ENCODE results near the gene C4BPB. TPM values are rescaled to one million over a fixed set of nuclear protein-coding genes. Genes with fewer than 3 reads are reported as not detected.

The C4BPB gene
- total and polyA plus RNA-seq, 2 of the 4 experiments (the other 2 are of a cell fraction), result not detected

GRCh38 chr1:207039380-207040180 is 49.1 kb upstream of the C4BPB start:
- in situ Hi-C loops (cut with MboI; ENCODE audit: low sequenced_read_pairs), result no loop called here

More at GRCh38 chr1:207039380-207040180, 49.1 kb upstream of the C4BPB start:
- no peaks in the 10 kb centered on the region for H3K79me1 ChIP-seq (ENCODE audit: low read depth in 1 of 2, low read length in 2 of 2)
- DNase-seq (no peak), ATAC-seq (ENCODE audit: low read depth) (peak; percentile 24)
- no peak overlapping the region for H2BK15ac ChIP-seq (ENCODE audit: low read depth, low read length)
- ChIA-PET POLR2A (ENCODE audit: unreplicated experiment) (interaction anchor here (0.7 kb wide), 1 partner anchor 13 kb away, joined by 3 read pairs; the partner anchor contains the start of gene PFKFB2), CTCF (no interaction called here)
- no peak overlapping the region for H3K27ac ChIP-seq (ENCODE audit: insufficient read depth, low read length)
- H3K4me2 ChIP-seq (ENCODE audit: low read depth, low read length), result no peak overlapping the region
- no peak overlapping the region for H3K14ac ChIP-seq (replicated peaks; ENCODE audit: low read depth, low read length)
- no peak overlapping the region for H4K91ac ChIP-seq (ENCODE audit: insufficient read depth, low read depth, low read length)
- no peak overlapping the region for H3K56ac ChIP-seq (ENCODE audit: extremely low read depth, insufficient read depth, low read length)
- peak overlapping the region; percentile 6 for H2BK5ac ChIP-seq (ENCODE audit: low read depth, low read length, poor library complexity, severe bottlenecking)
- H2AK5ac ChIP-seq (ENCODE audit: low read depth, low read length), result no peak overlapping the region; the same call in 1 of the 2 replicates
- no peaks in the 10 kb centered on the region for H3K36me3 ChIP-seq (ENCODE audit: control insufficient read depth, insufficient read depth, low read length)
- no peak overlapping the region for H3K4me3 ChIP-seq (ENCODE audit: insufficient read depth, low read depth, low read length)
- H3K23ac ChIP-seq (ENCODE audit: low read depth, low read length), result no peak overlapping the region
- no peak overlapping the region for H4K5ac ChIP-seq (ENCODE audit: low read depth, low read length)
- no peak overlapping the region for H3K18ac ChIP-seq (ENCODE audit: low read depth, low read length)
- H3K27me3 ChIP-seq (ENCODE audit: control insufficient read depth, insufficient read depth, low read length), result no peaks in the 10 kb centered on the region
- dilution Hi-C loops (cut with HindIII; ENCODE audit: low sequenced_read_pairs, unreplicated experiment), result no loop called here
- H3K4ac ChIP-seq (ENCODE audit: low read depth, low read length), result no peak overlapping the region
- no peak overlapping the region for H3K9ac ChIP-seq (ENCODE audit: low read depth, low read length)
- no peak overlapping the region for H2BK20ac ChIP-seq (ENCODE audit: low read depth, low read length)
- TF ChIP-seq CEBPB (IDR thresholded peaks at IDR 0.05; ENCODE audit: low read depth, low read length), result 0 out of 2 replicates have a peak, but pooled peaks have one; percentile 10
- TF ChIP-seq POLR2A (IDR thresholded peaks at IDR 0.05; ENCODE audit: low read depth, low read length), result no peak
- H4K20me1 ChIP-seq (ENCODE audit: insufficient read depth, low read length), result no peaks in the 10 kb centered on the region
- H3K9me1 ChIP-seq (ENCODE audit: insufficient read depth, low read length), result peaks cover 8% of the 10 kb centered on the region; the same call in 1 of the 2 replicates
- BruUV-seq (replicated peaks), result no TSS peak
- H2BK120ac ChIP-seq (ENCODE audit: low read depth, low read length), result no peak overlapping the region
- H2AFZ ChIP-seq (replicated peaks; ENCODE audit: low read length, poor library complexity), result no peak overlapping the region
- intact Hi-C loops (cut with micrococcal nuclease), result no loop called here
- no peak overlapping the region for H4K8ac ChIP-seq (ENCODE audit: low read depth in 2 of 2, low read length in 2 of 2)
- H3K9me3 ChIP-seq (ENCODE audit: control insufficient read depth, insufficient read depth, low read length), result no peaks in the 10 kb centered on the region
- H2AK9ac ChIP-seq (replicated peaks; ENCODE audit: low read depth, low read length, poor library complexity), result no peak overlapping the region
- no CpG with 5 or more reads among the region's 4 CpGs for WGBS, 2 experiments (ENCODE audit: extremely low coverage in 2 of 2, insufficient read length in 1 of 2)
- H3K4me1 ChIP-seq (ENCODE audit: control insufficient read depth, insufficient read depth, low read length), result peaks cover 2% of the 10 kb centered on the region
